22Rv1 (cell line): Measurements from ENCODE around the gene FCGR1A.
"Not testable (repeated sequence)": the region's sequence is repeated elsewhere in the genome, so short reads cannot be mapped to it uniquely, and the experiment has no call there.

Experiments used
- CTCF ChIP-seq: fragments of 450-650 bp; IDR thresholded peaks from 2 replicates; pipeline ENCODE4 v1.5.1; 2017; ENCODE audit warnings: mild to moderate bottlenecking
- ZFX ChIP-seq: fragments of 450-650 bp; IDR thresholded peaks from 2 replicates; pipeline ENCODE4 v1.6.1; 2017; ENCODE audit warnings: antibody characterized with exemption, borderline replicate concordance

- not testable (repeated sequence) for TF ChIP-seq CTCF, ZFX
These were observed 41.8 kb upstream of the FCGR1A start for GRCh38 chr1:149740590-149741230.
